GM19452 (cell line): ENCODE data around the gene FLNB.
A peak's percentile ranks its signal among the peaks of the same experiment; 100 is the strongest.

ENCODE experiments used
- ATAC-seq: cut with Tn5 transposase; IDR thresholded peaks from one replicate; pipeline ENCODE4 v1.9.1; 2021; ENCODE audit not compliant: unreplicated experiment

Gene FLNB

DNA sequence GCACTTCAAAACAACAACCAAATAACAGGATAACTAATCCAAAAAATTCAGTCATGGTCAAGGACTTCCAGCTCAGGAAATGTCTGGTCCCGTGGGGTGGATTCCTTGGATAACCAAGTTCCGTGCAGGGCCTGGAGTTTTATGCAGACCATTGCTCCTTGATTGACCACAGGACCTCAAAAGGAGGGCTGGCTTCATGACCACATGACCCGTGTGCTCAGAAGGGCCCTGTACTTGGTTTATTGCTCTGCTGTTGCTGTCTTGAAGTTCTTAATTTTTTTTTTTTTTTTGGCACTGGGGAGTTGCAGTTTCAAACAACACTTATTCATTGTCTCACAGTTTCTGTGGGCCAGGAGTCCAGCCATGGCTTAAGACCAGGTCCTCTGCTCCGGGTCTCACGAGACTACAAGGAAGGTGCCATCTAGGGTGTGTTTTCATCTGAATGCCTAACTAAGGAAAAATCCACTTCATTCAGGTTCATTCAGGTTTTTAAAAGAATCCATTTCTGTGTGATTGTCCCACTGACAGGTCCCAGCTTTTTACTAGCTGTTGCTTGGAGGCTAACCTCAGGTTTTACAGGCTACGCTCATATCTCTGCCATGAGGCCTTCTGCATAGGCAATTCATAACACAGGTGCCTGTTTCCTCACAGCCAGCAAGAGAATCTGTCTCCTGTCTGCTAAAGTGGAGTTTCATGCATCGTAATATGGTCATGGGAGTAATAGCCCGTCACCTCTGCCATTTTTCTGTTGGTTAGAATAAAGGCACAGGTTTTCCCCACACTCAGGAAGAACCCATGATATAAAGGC lies 65.3 kb downstream of the FLNB start:
- ATAC-seq = no peak

DNA sequence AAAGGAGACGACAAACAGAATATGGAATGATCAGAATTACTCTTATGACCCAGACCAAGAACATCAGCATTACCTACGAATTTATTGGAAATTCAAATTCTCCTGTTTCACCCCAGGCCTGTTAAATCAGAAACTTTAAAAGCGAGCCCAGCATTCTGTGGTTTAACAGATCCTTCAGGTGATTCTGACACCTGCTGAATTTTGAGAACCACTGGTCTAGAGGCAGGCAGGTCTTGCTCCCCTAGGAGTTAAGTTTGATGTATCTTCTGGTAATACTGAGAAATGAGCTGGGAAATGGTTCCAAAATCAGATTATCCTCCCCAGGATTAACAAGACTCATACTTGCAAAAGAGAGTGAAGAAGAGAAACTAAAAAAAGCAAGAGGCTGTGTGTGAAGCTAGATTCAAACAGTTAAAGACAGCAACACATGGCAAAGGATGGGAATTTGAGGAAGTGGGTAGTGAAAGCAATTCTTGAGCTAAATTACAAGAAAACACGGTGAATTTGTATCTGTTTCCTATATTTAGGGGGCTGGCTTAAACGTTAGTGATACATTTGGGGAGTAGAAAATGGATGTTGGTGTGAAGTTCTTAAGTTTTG lies 66.0 kb downstream of the FLNB start:
- ATAC-seq = peak; percentile 52

DNA sequence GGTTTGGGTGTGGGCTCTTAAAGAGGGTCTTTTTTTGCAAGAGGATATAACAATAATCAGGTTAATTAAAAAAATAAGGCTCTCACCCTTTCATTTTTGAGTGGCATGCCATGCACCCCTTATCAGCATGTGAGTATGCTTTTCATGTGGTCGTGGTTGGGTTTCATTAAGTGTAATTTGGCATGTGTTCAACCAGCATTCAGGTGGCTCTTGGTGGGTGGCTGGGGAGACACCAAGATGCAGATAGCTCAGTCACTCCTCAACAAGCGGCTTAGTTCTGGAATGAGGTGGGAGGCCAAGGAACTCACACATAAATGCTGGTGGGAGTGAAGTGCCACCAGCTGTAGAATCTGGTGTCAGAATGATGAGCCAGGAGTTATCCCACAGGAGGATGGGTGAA lies 66.8 kb downstream of the FLNB start:
- ATAC-seq = no peak

GRCh38 chr3:58077596-58078285 lies 69.5 kb downstream of the FLNB start:
- no peak for ATAC-seq

DNA sequence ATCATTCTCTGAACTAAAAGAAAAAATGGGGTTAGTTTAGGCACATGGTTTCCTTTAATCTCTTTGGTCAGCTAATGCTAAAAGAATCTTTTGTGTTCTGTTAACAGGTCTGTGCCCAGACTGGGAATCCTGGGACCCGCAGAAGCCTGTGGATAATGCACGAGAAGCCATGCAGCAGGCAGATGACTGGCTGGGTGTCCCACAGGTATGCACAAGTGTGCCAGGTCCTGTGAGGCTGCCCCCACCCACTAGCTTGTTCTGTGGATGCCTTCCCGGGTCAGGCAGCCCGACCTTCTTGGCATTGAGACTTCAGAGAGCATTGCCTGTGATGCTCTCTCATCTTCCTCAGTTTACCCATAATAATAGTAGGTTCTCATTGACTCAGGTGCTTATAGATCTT lies 70.4 kb downstream of the FLNB start:
- ATAC-seq = no peak

- no peak for ATAC-seq
These were observed 71.6 kb downstream of the FLNB start for GRCh38 chr3:58079773-58080172.

- no peak for ATAC-seq
These were observed 73.8 kb downstream of the FLNB start for GRCh38 chr3:58082047-58082446.

DNA sequence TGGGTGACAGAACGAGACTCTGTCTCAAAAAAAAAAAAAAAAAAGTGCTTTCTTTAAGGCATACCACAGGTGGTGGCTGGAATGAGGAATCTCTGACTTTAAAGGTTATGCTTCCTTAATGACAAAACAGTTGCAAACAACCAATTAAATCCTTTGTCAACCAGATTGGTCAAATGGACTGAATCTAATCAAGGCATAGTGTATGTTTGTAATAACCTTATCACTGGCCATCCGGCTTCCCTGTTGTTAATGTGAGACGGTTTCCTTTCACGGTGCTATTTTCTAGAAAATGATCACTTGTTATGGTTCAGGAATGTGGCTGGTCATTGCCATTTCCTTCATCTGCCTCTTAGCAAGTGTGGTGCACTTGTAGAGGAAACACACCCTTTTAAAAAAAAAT lies 75.9 kb downstream of the FLNB start:
- ATAC-seq = no peak

DNA sequence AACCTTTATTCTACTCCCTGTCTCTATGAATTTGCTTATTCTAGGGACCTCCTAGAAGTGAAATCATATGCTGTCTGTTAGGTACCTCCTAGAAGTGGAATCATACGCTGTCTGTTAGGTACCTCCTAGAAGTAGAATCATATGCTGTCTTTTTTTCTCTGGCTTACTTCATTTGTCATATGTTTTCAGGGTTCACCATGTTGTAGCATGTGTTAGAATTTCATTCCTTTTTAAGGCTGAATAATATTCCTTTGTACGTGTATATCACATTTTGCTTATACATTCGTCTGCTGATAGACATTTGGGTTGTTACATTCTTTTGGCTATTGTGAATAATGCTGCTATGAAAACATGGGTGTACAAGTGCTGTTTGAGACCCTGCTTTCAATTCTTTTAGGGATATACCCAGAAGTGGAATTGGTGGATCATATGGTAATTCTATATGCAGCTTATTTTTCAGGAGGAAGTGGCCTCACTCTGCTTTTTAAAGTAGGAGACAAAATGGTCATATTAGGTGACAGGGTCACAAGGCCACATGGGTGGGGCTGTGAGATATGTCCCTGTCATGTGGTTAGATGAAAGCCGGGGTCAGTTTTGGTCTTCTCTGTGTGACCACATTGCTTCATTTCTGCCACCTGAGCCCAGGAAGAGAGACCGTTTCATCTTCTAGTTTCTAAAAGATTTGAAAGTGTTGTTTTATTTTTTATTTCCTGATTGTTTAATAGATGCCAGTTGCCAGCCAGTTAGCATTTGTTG lies 76.7 kb downstream of the FLNB start:
- peak; percentile 92 for ATAC-seq

DNA sequence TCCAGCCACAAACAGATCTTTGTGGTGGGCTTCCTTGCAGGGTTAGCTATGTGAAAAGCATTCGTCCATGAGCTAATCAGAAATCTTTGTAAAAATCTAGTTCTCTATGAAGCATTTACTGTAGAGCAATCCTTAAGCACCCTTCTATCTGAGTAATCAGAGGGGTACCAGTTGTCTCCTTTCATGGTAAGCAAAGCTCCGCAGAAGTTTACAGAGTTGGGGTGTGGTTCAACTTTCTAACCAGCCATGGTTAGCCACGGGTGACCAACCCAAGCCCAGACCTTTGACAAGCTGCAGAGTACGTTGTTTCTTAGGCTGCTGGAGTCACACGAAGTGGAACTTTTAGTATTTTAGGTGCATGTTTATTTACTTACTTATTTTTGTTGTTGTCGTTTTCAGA lies 77.4 kb downstream of the FLNB start:
- peak; percentile 51 for ATAC-seq

GRCh38 chr3:58088501-58088900 lies 80.3 kb downstream of the FLNB start:
- no peak for ATAC-seq

DNA sequence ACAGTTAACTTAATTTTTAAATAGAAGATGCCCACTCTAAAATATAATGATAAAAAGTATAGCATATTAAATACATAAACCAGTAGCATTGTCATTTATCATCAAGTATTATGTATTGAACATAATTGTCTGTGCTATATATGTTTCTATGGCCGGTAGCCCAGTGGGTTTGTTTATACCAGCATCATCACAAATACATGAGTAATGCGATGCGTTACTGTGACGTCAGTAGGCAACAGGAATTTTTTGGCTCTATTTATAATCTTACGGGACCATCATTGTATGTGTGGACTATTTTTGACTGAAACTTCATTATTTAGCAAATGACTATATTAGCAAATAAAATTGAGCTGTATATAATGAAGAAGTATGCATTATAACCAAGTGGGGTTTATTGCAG lies 82.1 kb downstream of the FLNB start:
- ATAC-seq = no peak

GRCh38 chr3:58092521-58092920 lies 84.3 kb downstream of the FLNB start:
- no peak for ATAC-seq

DNA sequence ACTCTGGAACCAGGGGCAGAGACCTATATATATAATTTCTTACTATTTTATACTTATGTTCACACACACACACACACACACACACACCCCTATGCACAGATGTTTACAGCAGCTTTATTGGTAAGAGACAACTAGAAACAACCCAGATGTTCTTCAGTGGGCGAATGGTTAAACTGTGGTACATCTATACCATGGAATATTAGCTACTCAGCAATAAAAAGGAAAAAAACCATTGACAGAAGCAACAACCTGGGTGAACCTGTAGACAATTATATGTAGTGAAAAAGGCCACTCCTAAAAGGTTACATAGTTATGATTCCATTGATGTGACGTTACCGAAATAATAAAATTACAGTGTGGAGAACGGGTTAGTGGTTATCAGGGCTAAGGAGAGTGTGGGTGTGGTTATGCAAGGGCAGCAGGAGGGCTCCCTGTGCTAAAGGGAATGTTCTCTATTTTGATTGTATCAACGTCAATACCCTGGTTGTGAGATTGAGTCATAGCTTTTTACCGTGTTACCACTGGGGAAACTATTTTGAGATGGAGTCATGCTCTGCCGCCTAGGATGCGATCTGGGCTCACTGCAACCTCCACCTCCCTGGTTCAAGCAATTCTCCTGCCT lies 85.5 kb downstream of the FLNB start:
- no peak for ATAC-seq

GRCh38 chr3:58094657-58095056 lies 86.4 kb downstream of the FLNB start:
- no peak for ATAC-seq

- no peak for ATAC-seq
These were observed 87.4 kb downstream of the FLNB start for GRCh38 chr3:58095603-58096138.

GRCh38 chr3:58098531-58098930 lies 90.3 kb downstream of the FLNB start:
- ATAC-seq = no peak

DNA sequence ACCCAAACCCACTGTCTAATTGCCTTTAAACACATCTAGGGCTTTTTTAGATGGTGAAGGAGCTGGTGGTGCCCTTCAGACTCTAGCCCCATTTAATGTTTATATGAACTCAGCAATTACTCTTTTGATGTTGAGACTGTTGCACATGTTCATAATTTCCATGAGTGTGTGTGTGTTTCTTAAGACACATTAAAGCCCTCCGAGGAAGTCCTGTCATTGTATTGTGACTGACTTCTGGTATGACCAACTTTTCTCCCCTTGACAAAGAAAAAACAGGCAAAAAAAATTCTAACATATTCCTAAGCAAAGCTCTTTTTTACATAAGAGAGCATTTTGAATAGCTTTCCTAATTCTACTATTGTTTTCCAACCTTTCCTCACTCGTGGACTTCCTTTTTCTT lies 91.6 kb downstream of the FLNB start:
- no peak for ATAC-seq

- no peak for ATAC-seq
These were observed 93.5 kb downstream of the FLNB start for GRCh38 chr3:58101499-58102389.

DNA sequence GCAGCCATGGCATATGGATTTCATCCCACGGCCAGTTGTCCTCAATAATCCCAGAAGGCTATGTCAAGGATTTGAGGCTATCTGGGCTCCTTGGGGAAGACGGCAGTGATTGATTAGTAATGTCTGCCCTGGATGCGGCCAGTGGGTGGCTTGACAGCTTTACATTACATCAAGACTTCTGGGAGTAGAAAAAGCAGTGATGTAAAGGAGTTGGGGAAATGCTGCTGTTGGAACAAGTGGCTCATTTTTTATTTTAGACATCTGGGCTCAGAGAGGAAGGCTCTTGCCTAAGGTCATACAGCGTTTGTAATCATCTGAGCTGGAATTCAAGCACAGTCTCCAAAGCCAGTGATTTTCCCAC lies 94.1 kb downstream of the FLNB start:
- no peak for ATAC-seq
